B cell (primary cell): Measurements from ENCODE around the gene TMEM239. TPM values are rescaled to one million over a fixed set of nuclear protein-coding genes. Genes with fewer than 3 reads are reported as not detected.
"Not testable (repeated sequence)": the region's sequence is repeated elsewhere in the genome, so short reads cannot be mapped to it uniquely, and the experiment has no call there.

Experiments used
- ATAC-seq: fragments of 200-7000 bp; cut with Tn5 transposase; one replicate; pipeline ENCODE4 v1.10.0; 2021; ENCODE audit warnings: low read depth, mild to moderate bottlenecking, moderate number of reproducible peaks, moderate library complexity
- CTCF ChIA-PET: fragments of 350-600 bp; sonication (Branson Sonifier 250); formaldehyde crosslinking; loops from one replicate; lab custom pipeline; 2021; ENCODE audit warnings: antibody characterized with exemption, inconsistent platforms; lab: Charles Lee
- POLR2A ChIA-PET: fragments of 350-600 bp; sonication (Branson Sonifier 250); formaldehyde crosslinking; loops from one replicate; lab custom pipeline; 2021; ENCODE audit warnings: antibody characterized with exemption; lab: Charles Lee
- DNase-seq: peaks from one replicate; pipeline ENCODE4 v3.0.0; 2013
- H2AFZ ChIP-seq: 2 replicates; pipeline ENCODE4 v1.6.1; 2012; ENCODE audit warnings: mild to moderate bottlenecking, low read depth, low read length; ENCODE audit not compliant: insufficient read depth, poor library complexity, severe bottlenecking
- H3K27ac ChIP-seq, 2 donors: 1 replicate in 1 of 2; 2 replicates in 1 of 2; pipeline ENCODE4 v1.5.1; 2012 to 2013; ENCODE audit warnings: low read length in 2 of 2, mild to moderate bottlenecking in 2 of 2, moderate library complexity in 1 of 2
- H3K27me3 ChIP-seq, 4 experiments: fragments of 200-600 bp in 1 of 4; sonication (generic) in 1 of 4; replicated peaks in 1 of 4; 1 replicate in 2 of 4; 2 replicates in 2 of 4; pipeline versions ENCODE4 v1.6.1 to v1.7.0; 2013 to 2016; ENCODE audit warnings: low read length in 3 of 4, mild to moderate bottlenecking in 2 of 4, mixed read lengths in 1 of 4, moderate library complexity in 1 of 4; ENCODE audit not compliant: insufficient read depth in 4 of 4, control insufficient read depth in 3 of 4; ENCODE audit errors: control extremely low read depth in 1 of 4
- H3K36me3 ChIP-seq, 2 experiments: replicated peaks in 1 of 2; 1 replicate in 1 of 2; 2 replicates in 1 of 2; pipeline versions ENCODE4 v1.6.1 to v1.7.1; 2013; ENCODE audit warnings: low read length in 1 of 2; ENCODE audit not compliant: insufficient read depth in 2 of 2, control insufficient read depth in 1 of 2; ENCODE audit errors: control extremely low read depth in 1 of 2, extremely low read depth in 1 of 2
- H3K4me1 ChIP-seq, 2 donors: fragments of 200-600 bp in 1 of 2; sonication (generic) in 1 of 2; 1 replicate in 1 of 2; 2 replicates in 1 of 2; pipeline versions ENCODE4 v1.5.1 to v1.6.1; 2013 to 2017; ENCODE audit warnings: low read length in 2 of 2; ENCODE audit not compliant: control insufficient read depth in 2 of 2, insufficient read depth in 2 of 2
- H3K4me2 ChIP-seq: replicated peaks from 2 replicates; pipeline ENCODE3; 2012; ENCODE audit warnings: mild to moderate bottlenecking, low read depth, low read length; ENCODE audit not compliant: poor library complexity, severe bottlenecking
- H3K4me3 ChIP-seq, 5 experiments: fragments of 200-600 bp in 1 of 5; sonication (generic) in 1 of 5; 1 replicate in 3 of 5; 2 replicates in 2 of 5; pipeline versions ENCODE4 v1.5.1 to v1.7.0; 2011 to 2016; ENCODE audit warnings: low read length in 4 of 5, mild to moderate bottlenecking in 4 of 5, low read depth in 2 of 5, control low read depth in 1 of 5, moderate library complexity in 1 of 5; ENCODE audit not compliant: insufficient read depth in 1 of 5; ENCODE audit errors: control extremely low read depth in 1 of 5, extremely low read depth in 1 of 5
- H3K79me2 ChIP-seq: fragments of 200-600 bp; sonication (generic); one replicate; pipeline ENCODE4 v1.6.0; 2016; ENCODE audit warnings: low read length; ENCODE audit not compliant: control insufficient read depth, insufficient read depth
- H3K9ac ChIP-seq: fragments of 200-600 bp; sonication (generic); 2 replicates; pipeline ENCODE4 v1.6.1; 2017; ENCODE audit warnings: mild to moderate bottlenecking, low read length, moderate library complexity
- H3K9me3 ChIP-seq, 3 donors: one replicate each; pipeline versions ENCODE4 v1.6.1 to v1.7.1; 2013; ENCODE audit warnings: low read length in 2 of 3; ENCODE audit not compliant: control insufficient read depth in 2 of 3, insufficient read depth in 1 of 3; ENCODE audit errors: control extremely low read depth in 1 of 3
- H4K20me1 ChIP-seq: 2 replicates; pipeline ENCODE4 v1.6.0; 2012; ENCODE audit warnings: mild to moderate bottlenecking, low read length; ENCODE audit not compliant: insufficient read depth, control insufficient read depth, poor library complexity, severe bottlenecking
- H3K27ac Mint-ChIP-seq: one replicate; pipeline ENCODE4 v1.8.0; 2021; ENCODE audit warnings: mixed read lengths
- H3K27me3 Mint-ChIP-seq: one replicate; pipeline ENCODE4 v1.8.0; 2021; ENCODE audit warnings: mixed read lengths
- H3K4me1 Mint-ChIP-seq: one replicate; pipeline ENCODE4 v1.8.0; 2021; ENCODE audit warnings: mixed read lengths
- H3K4me3 Mint-ChIP-seq: one replicate; pipeline ENCODE4 v1.8.0; 2021; ENCODE audit warnings: mixed read lengths
- H3K9me3 Mint-ChIP-seq: one replicate; pipeline ENCODE4 v1.8.0; 2022; ENCODE audit warnings: mixed read lengths; ENCODE audit not compliant: insufficient read depth
- CTCF ChIP-seq: fragments of 200-600 bp; IDR thresholded peaks from one replicate; pipeline ENCODE4 v1.8.0; 2022; ENCODE audit warnings: antibody characterized with exemption, mild to moderate bottlenecking
- EZH2 ChIP-seq: IDR thresholded peaks from 2 replicates; pipeline ENCODE4 v1.6.1; 2012; ENCODE audit warnings: borderline replicate concordance, low read depth, mild to moderate bottlenecking, moderate library complexity, low read length; ENCODE audit not compliant: insufficient read depth, poor library complexity, severe bottlenecking
- WGBS: methylation state at CpG from one replicate; pipeline ENCODE4 v1.1.5; 2013; ENCODE audit warnings: missing lambda C conversion rate; ENCODE audit not compliant: insufficient coverage; 5-methylcytosine and 5-hydroxymethylcytosine counted together
- intact Hi-C: fragments of 100-400 bp; cut with micrococcal nuclease; formaldehyde crosslinking; loops from one replicate; pipeline ENCODE4 v1.10.0; 2022
- polyA plus RNA-seq: library from polyadenylated mRNA; depleted of rRNA; stranded (reverse); fragments of >200 nt; gene quantifications from 2 replicates; pipeline ENCODE4 v1.2.3, GENCODE V29; 2012
- total RNA-seq, 2 donors: library from RNA; stranded (reverse); fragments of 120-200 nt in 1 of 2; gene quantifications; 1 replicate in 1 of 2; 2 replicates in 1 of 2; pipeline versions ENCODE4 v1.2.3 to v1.2.4, GENCODE V29; 2013 to 2022

TMEM239 gene
- total and polyA plus RNA-seq, 2 donors (not counting 1 experiment from before 2014, with no cell fraction given), result not detected

- H3K4me3 ChIP-seq, result no peak overlapping the region
- H3K36me3 ChIP-seq, result no peaks in the 10 kb centered on the region
- Mint-ChIP-seq H3K9me3 (no peaks in the 10 kb centered on the region), H3K4me1 (peaks cover 6% of the 10 kb centered on the region), H3K4me3 (no peak overlapping the region), H3K27ac (no peak overlapping the region), H3K27me3 (peaks cover 37% of the 10 kb centered on the region)
- no peaks in the 10 kb centered on the region for H3K79me2 ChIP-seq
- intact Hi-C loops, result no loop called here
- DNase-seq (no peak), ATAC-seq (no peak)
- H3K4me1 ChIP-seq, result peaks cover 0 to 4% of the 10 kb centered on the region in 2 donors
- H3K9ac ChIP-seq, result no peak overlapping the region
- no peak overlapping the region for H3K4me2 ChIP-seq
- no peak for TF ChIP-seq CTCF
- TF ChIP-seq EZH2, result no peak
- no peak overlapping the region for H2AFZ ChIP-seq
- H4K20me1 ChIP-seq, result no peaks in the 10 kb centered on the region
- 33% methylated on average over 1 of the region's 6 CpGs for WGBS
- CTCF ChIA-PET, result no interaction called here
- H3K27ac ChIP-seq, result no peak overlapping the region
- POLR2A ChIA-PET, result no interaction called here
- H3K27me3 ChIP-seq, result peaks cover 0 to 14% (median 4%) of the 10 kb centered on the region in 4 experiments
- peaks cover 0 to 1% (median 0%) of the 10 kb centered on the region in 3 donors for H3K9me3 ChIP-seq
These were observed 13.2 kb downstream of the TMEM239 start for GRCh38 chr20:2829376-2829775.

- POLR2A ChIA-PET, result interaction anchor here (0.7 kb wide), 1 partner anchor 706 kb away, joined by 6 read pairs; no protein-coding TSS in a partner anchor
- H3K36me3 ChIP-seq, intact Hi-C loops, H4K20me1 ChIP-seq, H3K4me1 ChIP-seq, CTCF ChIA-PET, H3K4me2 ChIP-seq, H3K9me3 Mint-ChIP-seq, H3K4me1 Mint-ChIP-seq, H3K9me3 ChIP-seq, H3K79me2 ChIP-seq, H3K9ac ChIP-seq, H3K27me3 ChIP-seq, H2AFZ ChIP-seq, H3K4me3 ChIP-seq, ATAC-seq, H3K4me3 Mint-ChIP-seq, H3K27ac Mint-ChIP-seq, DNase-seq, H3K27ac ChIP-seq: not testable (repeated sequence)
- 100% methylated on average over 1 of the region's 7 CpGs for WGBS
- H3K27me3 Mint-ChIP-seq, result peaks cover 31% of the 10 kb centered on the region
These were observed 15.0 kb downstream of the TMEM239 start for GRCh38 chr20:2831206-2831605.
